ENCODE results near the gene OLFM2. TPM values are rescaled to one million over a fixed set of nuclear protein-coding genes. Genes with fewer than 3 reads are reported as not detected.

The OLFM2 gene
- polyA plus RNA-seq, 3 donors = 8.7 to 61.4 (median 17.2) TPM

- 73 to 78% (median 77%) methylated on average over 5 of the region's 5 CpGs for WGBS, 3 donors
- H3K27ac ChIP-seq (ENCODE audit: low read depth, low read length) = no peak overlapping the region
Observed at GRCh38 chr19:9875796-9876195, 60.5 kb downstream of the OLFM2 start.

GRCh38 chr19:9875031-9875627 is 61.2 kb downstream of the OLFM2 start:
- WGBS, 3 donors = 73 to 77% (median 75%) methylated on average over 13 of the region's 13 CpGs
- no peak overlapping the region for H3K27ac ChIP-seq (ENCODE audit: low read depth, low read length)

- WGBS, 3 donors = 92 to 96% (median 96%) methylated on average over 8 of the region's 8 CpGs
- H3K27ac ChIP-seq (ENCODE audit: low read depth, low read length) = no peak overlapping the region
Observed at GRCh38 chr19:9872618-9873242, 63.6 kb downstream of the OLFM2 start.

- no peak overlapping the region for H3K27ac ChIP-seq (ENCODE audit: low read depth, low read length)
- 29 to 75% (median 74%) methylated on average over 16 of the region's 16 CpGs for WGBS, 3 donors
Observed at GRCh38 chr19:9871626-9872338, 64.5 kb downstream of the OLFM2 start.

- WGBS, 3 donors = 73 to 77% (median 75%) methylated on average over 7 of the region's 7 CpGs
- H3K27ac ChIP-seq (ENCODE audit: low read depth, low read length) = no peak overlapping the region
Observed at GRCh38 chr19:9868983-9869617, 67.2 kb downstream of the OLFM2 start.

- WGBS, 3 donors = 55 to 76% (median 65%) methylated on average over 16 of the region's 16 CpGs
- no peak overlapping the region for H3K27ac ChIP-seq (ENCODE audit: low read depth, low read length)
Observed at GRCh38 chr19:9865732-9866501, 70.4 kb downstream of the OLFM2 start.

- 72 to 87% (median 86%) methylated on average over 5 of the region's 5 CpGs for WGBS, 3 donors
- H3K27ac ChIP-seq (ENCODE audit: low read depth, low read length) = no peak overlapping the region
Observed at GRCh38 chr19:9863759-9864158, 72.6 kb downstream of the OLFM2 start.

GRCh38 chr19:9862938-9863337 is 73.4 kb downstream of the OLFM2 start:
- WGBS, 3 donors = 61 to 82% (median 77%) methylated on average over 4 of the region's 4 CpGs
- H3K27ac ChIP-seq (ENCODE audit: low read depth, low read length) = no peak overlapping the region

- 95 to 100% (median 97%) methylated on average over 1 of the region's 1 CpG for WGBS, 3 donors
- H3K27ac ChIP-seq (ENCODE audit: low read depth, low read length) = no peak overlapping the region
Observed at GRCh38 chr19:9861503-9861902, 74.8 kb downstream of the OLFM2 start.

GRCh38 chr19:9860407-9860806 is 75.9 kb downstream of the OLFM2 start:
- WGBS, 3 donors = 84 to 91% (median 87%) methylated on average over 8 of the region's 8 CpGs
- H3K27ac ChIP-seq (ENCODE audit: low read depth, low read length) = no peak overlapping the region

- H3K27ac ChIP-seq (ENCODE audit: low read depth, low read length) = no peak overlapping the region
Observed at GRCh38 chr19:9858766-9859165, 77.5 kb downstream of the OLFM2 start.

GRCh38 chr19:9857920-9858746 is 78.2 kb downstream of the OLFM2 start:
- no peak overlapping the region for H3K27ac ChIP-seq (ENCODE audit: low read depth, low read length)
- 65 to 80% (median 70%) methylated on average over 10 of the region's 10 CpGs for WGBS, 3 donors

GRCh38 chr19:9857076-9857721 is 79.1 kb downstream of the OLFM2 start:
- 92 to 96% (median 95%) methylated on average over 13 of the region's 13 CpGs for WGBS, 3 donors
- H3K27ac ChIP-seq (ENCODE audit: low read depth, low read length) = no peak overlapping the region

- 97 to 98% (median 98%) methylated on average over 9 of the region's 9 CpGs for WGBS, 3 donors
- no peak overlapping the region for H3K27ac ChIP-seq (ENCODE audit: low read depth, low read length)
Observed at GRCh38 chr19:9856609-9857008, 79.7 kb downstream of the OLFM2 start.

- WGBS, 3 donors = 97 to 98% (median 98%) methylated on average over 38 of the region's 38 CpGs
- no peak overlapping the region for H3K27ac ChIP-seq (ENCODE audit: low read depth, low read length)
Observed at GRCh38 chr19:9854282-9854846, 82.0 kb downstream of the OLFM2 start.

- no peak overlapping the region for H3K27ac ChIP-seq (ENCODE audit: low read depth, low read length)
- 64 to 78% (median 75%) methylated on average over 19 of the region's 19 CpGs for WGBS, 3 donors
Observed at GRCh38 chr19:9850235-9850959, 85.9 kb downstream of the OLFM2 start.

Data from adipose tissue (tissue), 3 donors.